ENCODE data around the gene IL18. TPM values are rescaled to one million over a fixed set of nuclear protein-coding genes. Genes with fewer than 3 reads are reported as not detected.

Gene IL18
- total RNA-seq, 4 donors from 2014 or later, result 5.8 to 7.9 (median 6.8) TPM

GRCh38 chr11:112179601-112180000, 15.7 kb upstream of the IL18 start:
- Histone ChIP-seq H3K27me3 (no peaks in the 10 kb centered on the region), H3K36me3 (peaks cover 0 to 3% (median 0%) of the 10 kb centered on the region in 4 donors), H3K9me3 (no peaks in the 10 kb centered on the region), H3K27ac (replicated peaks in 1 of 4) (no peak overlapping the region), H3K4me3 (no peak overlapping the region), H3K4me1 (peaks cover 3 to 30% (median 27%) of the 10 kb centered on the region in 4 donors)
- DNase-seq (ENCODE audit: extremely low spot score), result no peak
- intact Hi-C loops (cut with DNase I), result no loop called here
- TF ChIP-seq POLR2AphosphoS5 (IDR thresholded peaks at IDR 0.05) (no peak), CTCF (IDR thresholded peaks at IDR 0.05) (no peak), EP300 (IDR thresholded peaks at IDR 0.05) (no peak), POLR2A (IDR thresholded peaks at IDR 0.05; ENCODE audit: low read depth) (no peak)

GRCh38 chr11:112178936-112179335, 15.0 kb upstream of the IL18 start:
- Histone ChIP-seq H3K4me3 (no peak overlapping the region), H3K27me3 (no peaks in the 10 kb centered on the region), H3K36me3 (peaks cover 0 to 3% (median 0%) of the 10 kb centered on the region in 4 donors), H3K4me1 (peaks cover 3 to 31% (median 27%) of the 10 kb centered on the region in 4 donors), H3K27ac (replicated peaks in 1 of 4) (no peak overlapping the region), H3K9me3 (no peaks in the 10 kb centered on the region)
- 79% methylated on average over 3 of the region's 3 CpGs for WGBS
- TF ChIP-seq EP300 (IDR thresholded peaks at IDR 0.05) (no peak), CTCF (IDR thresholded peaks at IDR 0.05) (no peak), POLR2A (IDR thresholded peaks at IDR 0.05; ENCODE audit: low read depth) (no peak), POLR2AphosphoS5 (IDR thresholded peaks at IDR 0.05) (no peak)
- DNase-seq (ENCODE audit: extremely low spot score), result no peak
- intact Hi-C loops (cut with DNase I), result no loop called here

GRCh38 chr11:112178428-112178827, 14.5 kb upstream of the IL18 start:
- DNase-seq (ENCODE audit: extremely low spot score), result no peak
- Histone ChIP-seq H3K9me3 (no peaks in the 10 kb centered on the region), H3K4me3 (no peak overlapping the region), H3K36me3 (peaks cover 0 to 3% (median 0%) of the 10 kb centered on the region in 4 donors), H3K27ac (replicated peaks in 1 of 4) (no peak overlapping the region), H3K4me1 (peaks cover 3 to 31% (median 27%) of the 10 kb centered on the region in 4 donors), H3K27me3 (no peaks in the 10 kb centered on the region)
- no peak for TF ChIP-seq POLR2AphosphoS5 (IDR thresholded peaks at IDR 0.05)
- no peak for TF ChIP-seq CTCF (IDR thresholded peaks at IDR 0.05)
- no peak for TF ChIP-seq EP300 (IDR thresholded peaks at IDR 0.05)
- TF ChIP-seq POLR2A (IDR thresholded peaks at IDR 0.05; ENCODE audit: low read depth), result no peak
- WGBS, result 95% methylated on average over 1 of the region's 1 CpG
- intact Hi-C loops (cut with DNase I), result no loop called here

GRCh38 chr11:112177589-112177988, 13.7 kb upstream of the IL18 start:
- no peak for TF ChIP-seq EP300 (IDR thresholded peaks at IDR 0.05)
- no peak for TF ChIP-seq POLR2AphosphoS5 (IDR thresholded peaks at IDR 0.05)
- no peak for TF ChIP-seq POLR2A (IDR thresholded peaks at IDR 0.05; ENCODE audit: low read depth)
- no peak for TF ChIP-seq CTCF (IDR thresholded peaks at IDR 0.05)
- H3K27ac ChIP-seq (replicated peaks in 1 of 4), result no peak overlapping the region
- H3K4me1 ChIP-seq, result peaks cover 3 to 31% (median 27%) of the 10 kb centered on the region in 4 donors
- WGBS, result 84% methylated on average over 4 of the region's 4 CpGs
- H3K9me3 ChIP-seq, result no peaks in the 10 kb centered on the region
- H3K36me3 ChIP-seq, result peaks cover 0 to 3% (median 0%) of the 10 kb centered on the region in 4 donors
- H3K27me3 ChIP-seq, result no peaks in the 10 kb centered on the region
- no peak overlapping the region for H3K4me3 ChIP-seq
- no peak for DNase-seq (ENCODE audit: extremely low spot score)
- intact Hi-C loops (cut with DNase I), result no loop called here

GRCh38 chr11:112176077-112176476, 12.2 kb upstream of the IL18 start:
- 54% methylated on average over 1 of the region's 1 CpG for WGBS
- H3K27ac ChIP-seq (replicated peaks in 1 of 4), result peak overlapping the region in 3 of 4 donors; percentile 68 to 80 (median 79)
- H3K27me3 ChIP-seq, result no peaks in the 10 kb centered on the region
- no peak for DNase-seq (ENCODE audit: extremely low spot score)
- H3K36me3 ChIP-seq, result peaks cover 0 to 3% (median 0%) of the 10 kb centered on the region in 4 donors
- TF ChIP-seq POLR2AphosphoS5 (IDR thresholded peaks at IDR 0.05) (no peak), EP300 (IDR thresholded peaks at IDR 0.05) (no peak)
- peaks cover 3 to 31% (median 27%) of the 10 kb centered on the region in 4 donors for H3K4me1 ChIP-seq
- intact Hi-C loops (cut with DNase I), result no loop called here
- no peaks in the 10 kb centered on the region for H3K9me3 ChIP-seq
- H3K4me3 ChIP-seq, result peak overlapping the region in 3 of 4 donors; percentile 43 to 50 (median 45)

Data from esophagus muscularis mucosa (tissue), 4 donors.